Caco-2 (cell line): ENCODE measurements around the gene SOD3. TPM values are rescaled to one million over a fixed set of nuclear protein-coding genes. Genes with fewer than 3 reads are reported as not detected.

Source experiments
- BruUV-seq: library from RNA; stranded (reverse); fragments of 400-500 nt; replicated peaks from 2 replicates; lab custom pipeline; 2021; lab: Mats Ljungman, UMichigan
- CTCF ChIA-PET: fragments of 300-600 bp; sonication (Branson Sonifier 250); formaldehyde crosslinking; loops from one replicate; lab custom pipeline; 2022; ENCODE audit warnings: antibody characterized with exemption; lab: Charles Lee
- POLR2A ChIA-PET: fragments of 300-600 bp; sonication (Branson Sonifier 250); formaldehyde crosslinking; loops from one replicate; lab custom pipeline; 2022; ENCODE audit warnings: antibody characterized with exemption; lab: Charles Lee
- DNase-seq, 2 experiments: peaks; one replicate each; pipeline versions ENCODE4 v3.0.0 to v3.0.0-alpha.2; 2020 to 2022
- H3K27me3 ChIP-seq: replicated peaks from 2 replicates; pipeline ENCODE4 v1.6.0; 2011; ENCODE audit warnings: low read length; ENCODE audit not compliant: control insufficient read depth, insufficient read depth
- H3K36me3 ChIP-seq: 2 replicates; pipeline ENCODE4 v1.5.1; 2011; ENCODE audit warnings: low read length; ENCODE audit not compliant: control insufficient read depth, insufficient read depth
- H3K4me1 ChIP-seq: fragments of 250-450 bp; sonication (Bioruptor Pico); 2 replicates; pipeline ENCODE4 v1.5.1; 2020; ENCODE audit warnings: mild to moderate bottlenecking
- H3K4me3 ChIP-seq: 2 replicates; pipeline ENCODE4 v1.5.1; 2011; ENCODE audit warnings: low read depth, mild to moderate bottlenecking, control low read depth, low read length
- H3K9me3 ChIP-seq: fragments of 250-450 bp; sonication (Bioruptor Pico); 2 replicates; pipeline ENCODE4 v1.5.1; 2020; ENCODE audit warnings: mild to moderate bottlenecking, moderate library complexity
- H3K27ac Mint-ChIP-seq: one replicate; pipeline ENCODE4 v1.8.0; 2022; ENCODE audit warnings: mixed read lengths; ENCODE audit not compliant: unreplicated experiment
- H3K27me3 Mint-ChIP-seq: one replicate; pipeline ENCODE4 v1.8.0; 2022; ENCODE audit warnings: mixed read lengths; ENCODE audit not compliant: insufficient read depth, unreplicated experiment
- H3K36me3 Mint-ChIP-seq: one replicate; pipeline ENCODE4 v1.8.0; 2022; ENCODE audit warnings: mild to moderate bottlenecking, mixed read lengths; ENCODE audit not compliant: insufficient read depth, unreplicated experiment
- H3K4me1 Mint-ChIP-seq: one replicate; pipeline ENCODE4 v1.8.0; 2022; ENCODE audit warnings: low read depth, mixed read lengths; ENCODE audit not compliant: unreplicated experiment
- H3K4me3 Mint-ChIP-seq: one replicate; pipeline ENCODE4 v1.8.0; 2022; ENCODE audit warnings: mild to moderate bottlenecking, moderate library complexity, mixed read lengths; ENCODE audit not compliant: unreplicated experiment
- H3K9me3 Mint-ChIP-seq: one replicate; pipeline ENCODE4 v1.8.0; 2022; ENCODE audit warnings: mixed read lengths; ENCODE audit not compliant: unreplicated experiment
- CTCF ChIP-seq, 2 experiments: fragments of 200-600 bp in 1 of 2; IDR thresholded peaks; 1 replicate in 1 of 2; 2 replicates in 1 of 2; pipeline versions ENCODE4 v1.5.1 to v1.8.0; 2011 to 2022; ENCODE audit warnings: antibody characterized with exemption in 1 of 2, control low read depth in 1 of 2, inconsistent platforms in 1 of 2, low read depth in 1 of 2, low read length in 1 of 2, mild to moderate bottlenecking in 1 of 2, moderate library complexity in 1 of 2; ENCODE audit not compliant: insufficient read depth in 1 of 2, severe bottlenecking in 1 of 2, unreplicated experiment in 1 of 2
- intact Hi-C: fragments of 100-400 bp; cut with micrococcal nuclease; formaldehyde crosslinking; loops from one replicate; pipeline ENCODE4 v1.10.0; 2022; ENCODE audit not compliant: unreplicated experiment
- total RNA-seq: library from RNA; stranded (reverse); gene quantifications from 2 replicates; pipeline ENCODE4 v1.2.3, GENCODE V29; 2022

SOD3 gene
- total RNA-seq, 1 experiment from 2014 or later: 6.6 TPM

GRCh38 chr4:24842356-24842755 is 47.0 kb downstream of the SOD3 start:
- DNase-seq: no peak
- Histone ChIP-seq H3K36me3 (no peaks in the 10 kb centered on the region), H3K27me3 (no peaks in the 10 kb centered on the region), H3K4me3 (no peak overlapping the region), H3K9me3 (no peaks in the 10 kb centered on the region; the same call in 1 of the 2 replicates), H3K4me1 (no peaks in the 10 kb centered on the region)
- ChIA-PET CTCF (no interaction called here), POLR2A (no interaction called here)
- H3K36me3 Mint-ChIP-seq: no peaks in the 10 kb centered on the region
- H3K27ac Mint-ChIP-seq: no peak overlapping the region
- no peaks in the 10 kb centered on the region for H3K9me3 Mint-ChIP-seq
- H3K4me1 Mint-ChIP-seq: no peaks in the 10 kb centered on the region
- intact Hi-C loops: no loop called here
- no peak overlapping the region for H3K4me3 Mint-ChIP-seq
- no TSS peak for BruUV-seq
- TF ChIP-seq CTCF (IDR thresholded peaks at IDR 0.05; ENCODE audit: insufficient read depth in 1 of 2, low read depth in 1 of 2, low read length in 1 of 2, severe bottlenecking in 1 of 2, unreplicated experiment in 1 of 2): no peak
- no peaks in the 10 kb centered on the region for H3K27me3 Mint-ChIP-seq

- DNase-seq: no peak
- Histone ChIP-seq H3K4me1 (no peaks in the 10 kb centered on the region), H3K36me3 (no peaks in the 10 kb centered on the region), H3K4me3 (no peak overlapping the region), H3K9me3 (no peaks in the 10 kb centered on the region; the same call in 1 of the 2 replicates), H3K27me3 (no peaks in the 10 kb centered on the region)
- H3K9me3 Mint-ChIP-seq: no peaks in the 10 kb centered on the region
- ChIA-PET POLR2A (no interaction called here), CTCF (no interaction called here)
- no peaks in the 10 kb centered on the region for H3K4me1 Mint-ChIP-seq
- no TSS peak for BruUV-seq
- no peak overlapping the region for H3K27ac Mint-ChIP-seq
- H3K4me3 Mint-ChIP-seq: no peak overlapping the region
- TF ChIP-seq CTCF (IDR thresholded peaks at IDR 0.05; ENCODE audit: insufficient read depth in 1 of 2, low read depth in 1 of 2, low read length in 1 of 2, severe bottlenecking in 1 of 2, unreplicated experiment in 1 of 2): no peak
- H3K36me3 Mint-ChIP-seq: no peaks in the 10 kb centered on the region
- intact Hi-C loops: no loop called here
- no peaks in the 10 kb centered on the region for H3K27me3 Mint-ChIP-seq
Observed at GRCh38 chr4:24843096-24843495, 47.7 kb downstream of the SOD3 start.

GRCh38 chr4:24845132-24845531 is 49.8 kb downstream of the SOD3 start:
- CTCF ChIA-PET: no interaction called here

More at GRCh38 chr4:24845132-24845531, 49.8 kb downstream of the SOD3 start:
- Histone ChIP-seq H3K4me1 (no peaks in the 10 kb centered on the region), H3K4me3 (no peak overlapping the region), H3K36me3 (no peaks in the 10 kb centered on the region), H3K9me3 (no peaks in the 10 kb centered on the region; the same call in 1 of the 2 replicates), H3K27me3 (no peaks in the 10 kb centered on the region)
- Mint-ChIP-seq H3K4me3 (no peak overlapping the region), H3K36me3 (no peaks in the 10 kb centered on the region), H3K4me1 (no peaks in the 10 kb centered on the region), H3K27ac (no peak overlapping the region), H3K9me3 (no peaks in the 10 kb centered on the region), H3K27me3 (peaks cover 3% of the 10 kb centered on the region)
- POLR2A ChIA-PET: no interaction called here
- intact Hi-C loops: no loop called here
- DNase-seq: no peak
- no TSS peak for BruUV-seq
- TF ChIP-seq CTCF (IDR thresholded peaks at IDR 0.05; ENCODE audit: insufficient read depth in 1 of 2, low read depth in 1 of 2, low read length in 1 of 2, severe bottlenecking in 1 of 2, unreplicated experiment in 1 of 2): no peak
